ENCODE results near the gene ARMC8. TPM values are rescaled to one million over a fixed set of nuclear protein-coding genes. Genes with fewer than 3 reads are reported as not detected.
"Not testable (repeated sequence)": the region's sequence is repeated elsewhere in the genome, so short reads cannot be mapped to it uniquely, and the experiment has no call there.

The ARMC8 gene
- total RNA-seq, 1 experiment from 2014 or later, result 32.4 TPM

- POLR2A ChIA-PET (ENCODE audit: unreplicated experiment), result no interaction called here
- TF ChIP-seq EZH2 (IDR thresholded peaks at IDR 0.05; ENCODE audit: low read depth) (no peak), CTCF (conservative IDR thresholded peaks at IDR 0.05) (no peak)
- no peaks in the 10 kb centered on the region for H3K79me2 ChIP-seq (ENCODE audit: low read depth)
- CTCF ChIA-PET, result no interaction called here
- BruUV-seq (replicated peaks), result no TSS peak
- no peaks in the 10 kb centered on the region for H3K9me2 ChIP-seq (ENCODE audit: insufficient read depth)
- no peak overlapping the region for H3K4me2 ChIP-seq
- no peaks in the 10 kb centered on the region for H3K27me3 ChIP-seq (ENCODE audit: insufficient read depth, low read depth)
- no peak for DNase-seq
- no peak overlapping the region for H3K27ac ChIP-seq
- no peaks in the 10 kb centered on the region for H4K20me1 ChIP-seq (ENCODE audit: insufficient read depth)
- intact Hi-C loops (cut with micrococcal nuclease; ENCODE audit: unreplicated experiment), result no loop called here
- no peak overlapping the region for H3K4me3 ChIP-seq
- H3K9me3 ChIP-seq (ENCODE audit: insufficient read depth, low read depth), result no peaks in the 10 kb centered on the region
- no peaks in the 10 kb centered on the region for H3F3A ChIP-seq (ENCODE audit: insufficient read depth, low read depth)
- H3K4me1 ChIP-seq (replicated peaks; ENCODE audit: insufficient read depth), result no peaks in the 10 kb centered on the region
- H3K36me3 ChIP-seq (ENCODE audit: low read depth), result no peaks in the 10 kb centered on the region
- no peak overlapping the region for H2AFZ ChIP-seq
Measured at GRCh38 chr3:138139691-138140090, 47.4 kb upstream of the ARMC8 start.

- intact Hi-C loops (cut with micrococcal nuclease; ENCODE audit: unreplicated experiment), result no loop called here
- TF ChIP-seq EZH2 (IDR thresholded peaks at IDR 0.05; ENCODE audit: low read depth), result no peak
- TF ChIP-seq CTCF (conservative IDR thresholded peaks at IDR 0.05), result no peak
- Histone ChIP-seq H3K36me3 (ENCODE audit: low read depth) (no peaks in the 10 kb centered on the region), H3K27me3 (ENCODE audit: insufficient read depth, low read depth) (no peaks in the 10 kb centered on the region), H3K4me1 (replicated peaks; ENCODE audit: insufficient read depth) (no peaks in the 10 kb centered on the region), H3K79me2 (ENCODE audit: low read depth) (no peaks in the 10 kb centered on the region), H3K27ac (no peak overlapping the region), H2AFZ (no peak overlapping the region), H3K9me3 (ENCODE audit: insufficient read depth, low read depth) (no peaks in the 10 kb centered on the region), H3K4me2 (no peak overlapping the region), H3F3A (ENCODE audit: insufficient read depth, low read depth) (no peaks in the 10 kb centered on the region), H3K4me3 (no peak overlapping the region), H3K9me2 (ENCODE audit: insufficient read depth) (no peaks in the 10 kb centered on the region), H4K20me1 (ENCODE audit: insufficient read depth) (no peaks in the 10 kb centered on the region)
- ChIA-PET CTCF (no interaction called here), POLR2A (ENCODE audit: unreplicated experiment) (no interaction called here)
- DNase-seq, result no peak
- BruUV-seq (replicated peaks), result no TSS peak
Measured at GRCh38 chr3:138140940-138141339, 46.2 kb upstream of the ARMC8 start.

- CTCF ChIA-PET, result interaction anchor here (0.5 kb wide), 1 partner anchor 31 kb away, joined by 3 read pairs; no protein-coding TSS in a partner anchor
- POLR2A ChIA-PET (ENCODE audit: unreplicated experiment); H3K79me2 ChIP-seq (ENCODE audit: low read depth); intact Hi-C loops (cut with micrococcal nuclease; ENCODE audit: unreplicated experiment); H3K9me2 ChIP-seq (ENCODE audit: insufficient read depth); BruUV-seq (replicated peaks); H3K4me2 ChIP-seq; H3K27ac ChIP-seq; H3K4me3 ChIP-seq; H3K4me1 ChIP-seq (replicated peaks; ENCODE audit: insufficient read depth); H2AFZ ChIP-seq; H3K36me3 ChIP-seq (ENCODE audit: low read depth); H3K27me3 ChIP-seq (ENCODE audit: insufficient read depth, low read depth); H4K20me1 ChIP-seq (ENCODE audit: insufficient read depth); H3F3A ChIP-seq (ENCODE audit: insufficient read depth, low read depth); H3K9me3 ChIP-seq (ENCODE audit: insufficient read depth, low read depth); DNase-seq: not testable (repeated sequence)
Measured at GRCh38 chr3:138142181-138142580, 44.9 kb upstream of the ARMC8 start.

GRCh38 chr3:138148503-138148902 lies 38.6 kb upstream of the ARMC8 start:
- TF ChIP-seq CTCF (conservative IDR thresholded peaks at IDR 0.05) (no peak), EZH2 (IDR thresholded peaks at IDR 0.05; ENCODE audit: low read depth) (no peak)
- Histone ChIP-seq H3K79me2 (ENCODE audit: low read depth) (no peaks in the 10 kb centered on the region), H3K27me3 (ENCODE audit: insufficient read depth, low read depth) (no peaks in the 10 kb centered on the region), H3K27ac (no peak overlapping the region), H4K20me1 (ENCODE audit: insufficient read depth) (no peaks in the 10 kb centered on the region), H3K4me2 (no peak overlapping the region), H2AFZ (no peak overlapping the region), H3K9me2 (ENCODE audit: insufficient read depth) (no peaks in the 10 kb centered on the region), H3K4me3 (no peak overlapping the region), H3K36me3 (ENCODE audit: low read depth) (no peaks in the 10 kb centered on the region), H3K4me1 (replicated peaks; ENCODE audit: insufficient read depth) (no peaks in the 10 kb centered on the region), H3F3A (ENCODE audit: insufficient read depth, low read depth) (no peaks in the 10 kb centered on the region), H3K9me3 (ENCODE audit: insufficient read depth, low read depth) (no peaks in the 10 kb centered on the region)
- POLR2A ChIA-PET (ENCODE audit: unreplicated experiment), result no interaction called here
- no TSS peak for BruUV-seq (replicated peaks)
- no peak for DNase-seq
- intact Hi-C loops (cut with micrococcal nuclease; ENCODE audit: unreplicated experiment), result no loop called here
- CTCF ChIA-PET, result no interaction called here

Measured in PC-9 (cell line).